ENCODE data around the gene DOP1A.

The DOP1A gene

DNA sequence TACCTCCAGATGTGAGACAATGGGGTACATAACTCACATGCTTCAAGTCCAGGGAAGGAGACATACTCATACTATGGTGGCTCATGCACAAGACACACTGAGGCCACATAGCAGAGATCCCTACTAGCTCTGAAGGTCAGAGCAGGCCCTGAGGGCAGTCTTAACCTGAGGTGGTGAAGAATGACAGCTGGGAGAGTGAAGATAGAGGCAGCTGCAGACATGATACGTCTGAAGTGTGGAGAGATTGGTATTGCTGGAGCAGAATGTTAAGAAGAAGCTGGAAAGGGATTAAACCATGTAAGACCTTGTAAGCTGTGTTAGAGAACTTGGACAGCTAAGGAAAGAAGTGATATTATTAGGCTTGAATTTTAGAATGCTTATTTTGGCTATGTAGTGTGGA is 92.7 kb downstream of the DOP1A start:
- no peak overlapping the region for H3K4me3 ChIP-seq (ENCODE audit: low read depth in 1 of 2, low read length in 2 of 2)
- H3K9me3 ChIP-seq (ENCODE audit: control insufficient read depth in 1 of 2, low read length in 2 of 2), result no peaks in the 10 kb centered on the region
- peaks cover 50 to 56% of the 10 kb centered on the region in 2 donors for H3K36me3 ChIP-seq (ENCODE audit: control insufficient read depth in 1 of 2, insufficient read depth in 2 of 2, low read length in 2 of 2)
- H3K4me1 ChIP-seq (ENCODE audit: control insufficient read depth in 1 of 2, insufficient read depth in 2 of 2, low read length in 2 of 2), result no peaks in the 10 kb centered on the region
- H3K27ac ChIP-seq (ENCODE audit: low read length), result no peak overlapping the region
- no peaks in the 10 kb centered on the region for H3K27me3 ChIP-seq (ENCODE audit: low read depth, low read length)

GRCh38 chr6:83167726-83168278 is 100.3 kb downstream of the DOP1A start:
- Histone ChIP-seq H3K9me3 (ENCODE audit: control insufficient read depth in 1 of 2, low read length in 2 of 2) (no peaks in the 10 kb centered on the region), H3K27ac (ENCODE audit: low read length) (no peak overlapping the region), H3K27me3 (ENCODE audit: low read depth, low read length) (no peaks in the 10 kb centered on the region), H3K4me1 (ENCODE audit: control insufficient read depth in 1 of 2, insufficient read depth in 2 of 2, low read length in 2 of 2) (no peaks in the 10 kb centered on the region), H3K4me3 (ENCODE audit: low read depth in 1 of 2, low read length in 2 of 2) (no peak overlapping the region), H3K36me3 (ENCODE audit: control insufficient read depth in 1 of 2, insufficient read depth in 2 of 2, low read length in 2 of 2) (peaks cover 73 to 84% of the 10 kb centered on the region in 2 donors)

DNA sequence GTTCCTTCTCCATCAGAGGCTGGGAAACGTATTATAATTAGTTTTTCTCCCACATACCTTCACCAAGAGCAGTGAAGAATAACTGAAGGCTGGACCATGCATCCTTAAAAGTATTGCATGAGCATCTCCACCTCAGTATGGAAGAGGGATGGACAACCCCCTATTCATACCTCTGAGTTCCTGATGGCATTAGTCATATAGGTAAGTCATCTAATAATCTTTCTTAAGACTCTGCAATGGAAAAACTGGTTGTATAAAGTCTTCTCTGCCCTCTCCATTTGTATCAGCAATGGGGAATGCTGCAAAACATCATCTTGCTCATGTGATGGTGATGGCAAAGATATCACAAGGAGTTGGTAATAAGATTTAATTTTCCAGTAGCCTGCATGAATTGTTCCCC is 101.1 kb downstream of the DOP1A start:
- Histone ChIP-seq H3K36me3 (ENCODE audit: control insufficient read depth in 1 of 2, insufficient read depth in 2 of 2, low read length in 2 of 2) (peaks cover 77 to 87% of the 10 kb centered on the region in 2 donors), H3K9me3 (ENCODE audit: control insufficient read depth in 1 of 2, low read length in 2 of 2) (no peaks in the 10 kb centered on the region)

DNA sequence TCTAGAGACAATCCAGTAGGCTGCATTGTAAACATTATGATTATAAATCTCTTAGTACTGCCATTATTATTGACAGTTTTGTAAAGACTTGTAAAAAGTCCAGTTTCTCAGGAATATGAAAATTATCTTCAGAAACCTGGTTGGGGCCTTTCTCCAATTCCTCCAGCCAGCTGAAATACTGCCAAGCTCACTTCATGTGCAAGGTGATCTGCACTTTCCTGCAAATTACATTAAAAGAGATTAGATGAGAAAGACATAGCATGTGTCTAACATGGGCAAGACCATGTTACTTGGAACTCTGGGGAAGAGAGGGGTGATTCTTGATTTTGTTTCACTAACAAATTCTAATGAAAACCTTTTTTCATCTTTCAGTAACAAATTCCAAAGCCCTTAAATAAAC is 101.6 kb downstream of the DOP1A start:
- Histone ChIP-seq H3K36me3 (ENCODE audit: control insufficient read depth in 1 of 2, insufficient read depth in 2 of 2, low read length in 2 of 2) (peaks cover 72 to 84% of the 10 kb centered on the region in 2 donors), H3K4me3 (ENCODE audit: low read depth in 1 of 2, low read length in 2 of 2) (no peak overlapping the region), H3K27ac (ENCODE audit: low read length) (no peak overlapping the region), H3K4me1 (ENCODE audit: control insufficient read depth in 1 of 2, insufficient read depth in 2 of 2, low read length in 2 of 2) (no peaks in the 10 kb centered on the region), H3K9me3 (ENCODE audit: control insufficient read depth in 1 of 2, low read length in 2 of 2) (no peaks in the 10 kb centered on the region), H3K27me3 (ENCODE audit: low read depth, low read length) (no peaks in the 10 kb centered on the region)

More for the DNA sequence above, 101.1 kb downstream of the DOP1A start:
- Histone ChIP-seq H3K27ac (ENCODE audit: low read length) (no peak overlapping the region), H3K4me1 (ENCODE audit: control insufficient read depth in 1 of 2, insufficient read depth in 2 of 2, low read length in 2 of 2) (no peaks in the 10 kb centered on the region), H3K27me3 (ENCODE audit: low read depth, low read length) (no peaks in the 10 kb centered on the region), H3K4me3 (ENCODE audit: low read depth in 1 of 2, low read length in 2 of 2) (no peak overlapping the region)

DNA sequence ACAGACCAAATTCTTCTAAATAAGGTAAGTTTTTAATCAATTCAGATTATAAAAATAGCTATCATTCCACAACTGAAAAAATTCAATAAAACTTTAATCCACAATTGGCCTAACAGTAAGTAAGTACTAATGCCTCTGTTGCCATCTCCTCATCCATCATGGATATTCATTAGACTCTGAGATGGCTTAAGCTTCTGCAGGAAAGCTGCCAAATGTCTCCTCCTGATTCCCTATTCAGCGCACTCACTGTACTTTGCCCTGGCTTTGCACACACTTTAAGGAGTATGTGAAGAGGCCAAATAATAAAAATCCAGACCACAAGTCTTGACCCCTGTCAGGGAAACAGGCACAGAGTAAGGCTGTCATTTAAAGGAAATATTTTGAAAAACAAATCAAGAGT is 102.0 kb downstream of the DOP1A start:
- no peaks in the 10 kb centered on the region for H3K4me1 ChIP-seq (ENCODE audit: control insufficient read depth in 1 of 2, insufficient read depth in 2 of 2, low read length in 2 of 2)
- no peaks in the 10 kb centered on the region for H3K27me3 ChIP-seq (ENCODE audit: low read depth, low read length)
- peaks cover 72 to 80% of the 10 kb centered on the region in 2 donors for H3K36me3 ChIP-seq (ENCODE audit: control insufficient read depth in 1 of 2, insufficient read depth in 2 of 2, low read length in 2 of 2)
- H3K27ac ChIP-seq (ENCODE audit: low read length), result no peak overlapping the region
- no peak overlapping the region for H3K4me3 ChIP-seq (ENCODE audit: low read depth in 1 of 2, low read length in 2 of 2)
- no peaks in the 10 kb centered on the region for H3K9me3 ChIP-seq (ENCODE audit: control insufficient read depth in 1 of 2, low read length in 2 of 2)

DNA sequence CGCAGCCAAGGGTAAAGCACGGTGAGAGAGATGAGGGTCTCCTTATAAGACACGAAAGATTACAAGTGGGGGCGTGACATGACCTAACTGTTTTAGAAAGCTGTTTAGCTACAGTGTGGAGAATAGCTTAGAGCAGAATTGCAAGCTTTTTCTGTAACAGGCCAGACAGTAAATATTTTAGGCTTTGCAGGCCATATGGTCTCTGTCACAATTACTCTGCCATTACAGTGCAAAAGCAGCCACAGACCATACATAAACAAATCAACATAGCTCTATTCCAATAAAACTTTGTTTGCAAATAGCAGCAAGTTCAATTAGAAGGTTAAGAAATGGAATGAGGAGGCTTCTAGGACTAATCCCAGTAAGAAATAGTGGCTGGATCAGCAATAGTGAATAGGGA is 108.8 kb downstream of the DOP1A start:
- Histone ChIP-seq H3K4me3 (ENCODE audit: low read depth in 1 of 2, low read length in 2 of 2) (no peak overlapping the region), H3K4me1 (ENCODE audit: control insufficient read depth in 1 of 2, insufficient read depth in 2 of 2, low read length in 2 of 2) (no peaks in the 10 kb centered on the region), H3K27me3 (ENCODE audit: low read depth, low read length) (no peaks in the 10 kb centered on the region), H3K9me3 (ENCODE audit: control insufficient read depth in 1 of 2, low read length in 2 of 2) (no peaks in the 10 kb centered on the region), H3K27ac (ENCODE audit: low read length) (no peak overlapping the region), H3K36me3 (ENCODE audit: control insufficient read depth in 1 of 2, insufficient read depth in 2 of 2, low read length in 2 of 2) (peaks cover 38 to 42% of the 10 kb centered on the region in 2 donors)

DNA sequence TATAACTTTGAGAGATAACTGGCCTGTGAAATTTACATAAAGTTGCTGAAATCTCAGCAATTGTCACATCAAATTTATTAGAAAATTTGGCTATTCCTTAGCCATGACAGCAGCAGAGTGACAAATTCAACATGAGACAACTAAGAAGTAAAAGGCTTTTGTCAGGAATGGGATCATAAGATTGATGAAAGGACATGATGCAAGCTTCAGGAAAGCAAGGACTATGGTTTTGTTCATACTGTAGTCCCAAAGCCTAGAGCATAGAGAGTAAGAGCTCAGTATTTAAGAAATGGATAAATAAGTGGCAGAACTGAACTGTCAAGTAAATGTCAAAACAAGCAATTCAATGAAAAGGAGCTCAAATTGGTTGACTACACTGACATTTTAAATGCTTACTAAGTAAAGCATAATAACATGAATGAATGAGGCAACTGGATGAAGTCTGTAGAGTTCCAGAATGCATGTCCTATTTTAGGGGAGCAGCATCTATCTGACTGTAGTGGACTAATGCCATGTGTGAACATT is 113.0 kb downstream of the DOP1A start:
- no peak overlapping the region for H3K4me3 ChIP-seq (ENCODE audit: low read depth in 1 of 2, low read length in 2 of 2)
- peaks cover 37 to 52% of the 10 kb centered on the region in 2 donors for H3K36me3 ChIP-seq (ENCODE audit: control insufficient read depth in 1 of 2, insufficient read depth in 2 of 2, low read length in 2 of 2)
- no peaks in the 10 kb centered on the region for H3K27me3 ChIP-seq (ENCODE audit: low read depth, low read length)
- no peak overlapping the region for H3K27ac ChIP-seq (ENCODE audit: low read length)
- no peaks in the 10 kb centered on the region for H3K4me1 ChIP-seq (ENCODE audit: control insufficient read depth in 1 of 2, insufficient read depth in 2 of 2, low read length in 2 of 2)
- no peaks in the 10 kb centered on the region for H3K9me3 ChIP-seq (ENCODE audit: control insufficient read depth in 1 of 2, low read length in 2 of 2)

GRCh38 chr6:83182114-83182513 is 114.6 kb downstream of the DOP1A start:
- Histone ChIP-seq H3K27ac (ENCODE audit: low read length) (no peak overlapping the region), H3K27me3 (ENCODE audit: low read depth, low read length) (no peaks in the 10 kb centered on the region), H3K4me3 (ENCODE audit: low read depth in 1 of 2, low read length in 2 of 2) (no peak overlapping the region), H3K4me1 (ENCODE audit: control insufficient read depth in 1 of 2, insufficient read depth in 2 of 2, low read length in 2 of 2) (no peaks in the 10 kb centered on the region), H3K36me3 (ENCODE audit: control insufficient read depth in 1 of 2, insufficient read depth in 2 of 2, low read length in 2 of 2) (peaks cover 44 to 57% of the 10 kb centered on the region in 2 donors), H3K9me3 (ENCODE audit: control insufficient read depth in 1 of 2, low read length in 2 of 2) (no peaks in the 10 kb centered on the region)

DNA sequence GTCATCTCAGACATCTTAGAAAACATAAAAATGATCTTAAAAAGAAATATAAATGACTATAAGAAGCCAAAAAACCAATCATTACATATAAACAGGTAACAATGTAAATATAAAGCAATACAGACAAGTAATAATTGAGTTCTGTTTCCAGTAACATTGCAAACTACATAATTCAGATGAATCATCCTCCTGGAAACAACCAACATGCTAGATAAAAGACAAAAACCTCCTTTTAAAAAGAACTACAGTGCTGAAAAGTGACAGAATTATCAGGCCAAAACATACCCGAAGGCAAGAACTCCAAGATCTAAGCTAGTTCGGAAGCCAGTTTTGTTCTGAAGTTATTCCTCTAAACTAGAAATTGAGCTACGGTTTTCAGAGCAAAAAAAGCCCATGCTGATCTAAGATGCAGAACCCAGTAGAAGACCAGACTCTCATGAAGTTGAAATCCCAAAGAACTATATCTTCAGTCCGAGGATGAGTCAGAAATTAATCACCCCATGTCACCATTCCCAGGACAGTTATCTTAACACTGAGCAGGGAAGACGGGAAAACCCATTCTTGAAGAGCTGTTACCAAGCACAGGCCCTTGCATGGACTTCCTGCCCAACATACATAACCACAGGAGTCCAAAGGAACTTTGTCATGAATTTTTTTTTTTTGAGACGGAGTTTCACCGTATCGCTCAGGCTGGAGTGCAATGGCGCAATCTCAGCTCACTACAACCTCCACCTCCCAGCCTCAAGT is 115.8 kb downstream of the DOP1A start:
- Histone ChIP-seq H3K36me3 (ENCODE audit: control insufficient read depth in 1 of 2, insufficient read depth in 2 of 2, low read length in 2 of 2) (peaks cover 45 to 53% of the 10 kb centered on the region in 2 donors), H3K27me3 (ENCODE audit: low read depth, low read length) (no peaks in the 10 kb centered on the region), H3K4me3 (ENCODE audit: low read depth in 1 of 2, low read length in 2 of 2) (no peak overlapping the region), H3K27ac (ENCODE audit: low read length) (no peak overlapping the region), H3K9me3 (ENCODE audit: control insufficient read depth in 1 of 2, low read length in 2 of 2) (no peaks in the 10 kb centered on the region), H3K4me1 (ENCODE audit: control insufficient read depth in 1 of 2, insufficient read depth in 2 of 2, low read length in 2 of 2) (no peaks in the 10 kb centered on the region)

GRCh38 chr6:83185096-83185495 is 117.6 kb downstream of the DOP1A start:
- Histone ChIP-seq H3K27me3 (ENCODE audit: low read depth, low read length) (no peaks in the 10 kb centered on the region), H3K4me3 (ENCODE audit: low read depth in 1 of 2, low read length in 2 of 2) (no peak overlapping the region), H3K27ac (ENCODE audit: low read length) (no peak overlapping the region), H3K36me3 (ENCODE audit: control insufficient read depth in 1 of 2, insufficient read depth in 2 of 2, low read length in 2 of 2) (peaks cover 46 to 50% of the 10 kb centered on the region in 2 donors), H3K4me1 (ENCODE audit: control insufficient read depth in 1 of 2, insufficient read depth in 2 of 2, low read length in 2 of 2) (no peaks in the 10 kb centered on the region), H3K9me3 (ENCODE audit: control insufficient read depth in 1 of 2, low read length in 2 of 2) (no peaks in the 10 kb centered on the region)

GRCh38 chr6:83188501-83188900 is 121.0 kb downstream of the DOP1A start:
- peaks cover 0 to 13% of the 10 kb centered on the region in 2 donors for H3K4me1 ChIP-seq (ENCODE audit: control insufficient read depth in 1 of 2, insufficient read depth in 2 of 2, low read length in 2 of 2)
- no peak overlapping the region for H3K27ac ChIP-seq (ENCODE audit: low read length)
- no peaks in the 10 kb centered on the region for H3K27me3 ChIP-seq (ENCODE audit: low read depth, low read length)
- no peaks in the 10 kb centered on the region for H3K9me3 ChIP-seq (ENCODE audit: control insufficient read depth in 1 of 2, low read length in 2 of 2)
- H3K36me3 ChIP-seq (ENCODE audit: control insufficient read depth in 1 of 2, insufficient read depth in 2 of 2, low read length in 2 of 2), result peaks cover 22 to 31% of the 10 kb centered on the region in 2 donors
- H3K4me3 ChIP-seq (ENCODE audit: low read depth in 1 of 2, low read length in 2 of 2), result no peak overlapping the region
